Keratinocyte (primary cell): ENCODE data around the gene VEGFA. TPM values are rescaled to one million over a fixed set of nuclear protein-coding genes. Genes with fewer than 3 reads are reported as not detected.

Source experiments
- DNase-seq: peaks from one replicate; pipeline ENCODE4 v3.0.0-alpha.2; 2011; ENCODE audit warnings: low read depth, missing footprints, low spot score
- FAIRE-seq: peaks from 2 replicates; lab custom pipeline; 2011; peaks lifted over from hg19 to GRCh38; lab: Jason Lieb, UNC
- H2AFZ ChIP-seq: 2 replicates; pipeline ENCODE4 v1.6.0; 2012; ENCODE audit warnings: low read length, control low read depth, inconsistent platforms; ENCODE audit not compliant: control insufficient read depth
- H3K27ac ChIP-seq: 2 replicates; pipeline ENCODE4 v1.5.1; 2011; ENCODE audit warnings: low read length; ENCODE audit not compliant: control insufficient read depth, insufficient read depth
- H3K27me3 ChIP-seq: 3 replicates; pipeline ENCODE4 v1.6.0; 2011; ENCODE audit warnings: low read length; ENCODE audit not compliant: control insufficient read depth, insufficient read depth; ENCODE audit errors: extremely low read depth
- H3K36me3 ChIP-seq, 2 experiments: 2 replicates in 1 of 2; 3 replicates in 1 of 2; pipeline ENCODE4 v1.5.1; 2011; ENCODE audit warnings: low read length in 2 of 2, mild to moderate bottlenecking in 1 of 2; ENCODE audit not compliant: control insufficient read depth in 2 of 2, insufficient read depth in 2 of 2; ENCODE audit errors: extremely low read depth in 1 of 2
- H3K4me1 ChIP-seq: 3 replicates; pipeline ENCODE4 v1.5.1; 2011; ENCODE audit warnings: low read length; ENCODE audit not compliant: control insufficient read depth, insufficient read depth; ENCODE audit errors: extremely low read depth
- H3K4me2 ChIP-seq: 3 replicates; pipeline ENCODE4 v1.6.0; 2011; ENCODE audit warnings: low read depth, low read length; ENCODE audit not compliant: control insufficient read depth, insufficient read depth; ENCODE audit errors: extremely low read depth
- H3K4me3 ChIP-seq, 3 experiments: fragments of 200-600 bp in 1 of 3; sonication (generic) in 1 of 3; 2 replicates in 2 of 3; 3 replicates in 1 of 3; pipeline ENCODE4 v1.5.1; 2011 to 2016; ENCODE audit warnings: low read length in 3 of 3, mild to moderate bottlenecking in 3 of 3, control low read depth in 2 of 3, inconsistent platforms in 1 of 3, low read depth in 1 of 3, mixed read lengths in 1 of 3, mixed run types in 1 of 3, moderate library complexity in 1 of 3; ENCODE audit not compliant: control insufficient read depth in 2 of 3, insufficient read depth in 2 of 3; ENCODE audit errors: extremely low read depth in 1 of 3
- H3K79me2 ChIP-seq: 2 replicates; pipeline ENCODE4 v1.6.0; 2012; ENCODE audit warnings: low read length; ENCODE audit not compliant: control insufficient read depth, insufficient read depth
- H3K9ac ChIP-seq: 3 replicates; pipeline ENCODE4 v1.6.0; 2011; ENCODE audit warnings: low read length; ENCODE audit not compliant: control insufficient read depth, insufficient read depth; ENCODE audit errors: extremely low read depth
- H3K9me1 ChIP-seq: 3 replicates; pipeline ENCODE4 v1.6.0; 2011; ENCODE audit warnings: low read length; ENCODE audit not compliant: control insufficient read depth, insufficient read depth; ENCODE audit errors: extremely low read depth
- H3K9me3 ChIP-seq: 2 replicates; pipeline ENCODE4 v1.5.1; 2012; ENCODE audit warnings: low read depth, low read length; ENCODE audit not compliant: control insufficient read depth
- H4K20me1 ChIP-seq: 3 replicates; pipeline ENCODE4 v1.6.0; 2011; ENCODE audit warnings: low read length; ENCODE audit not compliant: control insufficient read depth, insufficient read depth; ENCODE audit errors: extremely low read depth
- CTCF ChIP-seq, 3 experiments: IDR thresholded peaks in 1 of 3; conservative IDR thresholded peaks in 1 of 3; optimal IDR thresholded peaks in 1 of 3; 2 replicates in 2 of 3; 3 replicates in 1 of 3; pipeline versions ENCODE3 to v1.5.1; 2011; ENCODE audit warnings: low read length in 3 of 3, mild to moderate bottlenecking in 3 of 3, moderate library complexity in 2 of 3, control low read depth in 1 of 3, inconsistent platforms in 1 of 3; ENCODE audit not compliant: insufficient read depth in 2 of 3; ENCODE audit errors: extremely low read depth in 1 of 3
- EZH2 ChIP-seq: IDR thresholded peaks from one replicate; pipeline ENCODE4 v1.6.1; 2012; ENCODE audit warnings: inconsistent platforms, mild to moderate bottlenecking, low read length, moderate library complexity
- dilution Hi-C: fragments of 300-500 bp; cut with MboI; formaldehyde crosslinking; loops from one replicate; pipeline ENCODE4 v1.7.0; 2020; ENCODE audit warnings: low sequenced_read_pairs; ENCODE audit not compliant: extremely low pct_ligation_motif_present
- polyA plus RNA-seq, 5 experiments: library from polyadenylated mRNA; depleted of rRNA in 3 of 5; stranded (reverse) in 3 of 5; stranded (forward) in 1 of 5; unstranded in 1 of 5; fragments of >200 nt; gene quantifications; 1 replicate in 1 of 5; 2 replicates in 3 of 5; 3 replicates in 1 of 5; pipeline versions ENCODE4 v1.2.1 to v1.2.3, GENCODE V29; 2011 to 2012; ENCODE audit warnings: missing spikeins in 2 of 5, low read depth in 1 of 5, low replicate concordance in 1 of 5

Gene VEGFA
- polyA plus RNA-seq, 1 donor (not counting 4 experiments of a cell fraction or from before 2014, with no cell fraction given), result 149 TPM

GRCh38 chr6:43821101-43821886, 51.3 kb downstream of the VEGFA start:
- dilution Hi-C loops, result no loop called here

GRCh38 chr6:43823390-43823789, 53.4 kb downstream of the VEGFA start:
- H3K36me3 ChIP-seq, result no peaks in the 10 kb centered on the region
- H3K9ac ChIP-seq, result no peak overlapping the region
- H4K20me1 ChIP-seq, result no peaks in the 10 kb centered on the region
- no peak overlapping the region for H3K4me3 ChIP-seq
- H3K9me3 ChIP-seq, result no peaks in the 10 kb centered on the region
- H3K27ac ChIP-seq, result no peak overlapping the region
- no peaks in the 10 kb centered on the region for H3K9me1 ChIP-seq
- H2AFZ ChIP-seq, result no peak overlapping the region
- DNase-seq (no peak), FAIRE-seq (no peak)
- TF ChIP-seq CTCF (optimal IDR thresholded peaks at IDR 0.05 in 1 of 3, IDR thresholded peaks at IDR 0.05 in 1 of 3, conservative IDR thresholded peaks at IDR 0.05 in 1 of 3; ENCODE audit: extremely low read depth in 1 of 3, insufficient read depth in 2 of 3, low read length in 3 of 3), result no peak
- no peak for TF ChIP-seq EZH2
- H3K4me1 ChIP-seq, result no peaks in the 10 kb centered on the region
- H3K79me2 ChIP-seq, result no peaks in the 10 kb centered on the region
- peaks cover 19% of the 10 kb centered on the region for H3K27me3 ChIP-seq
- H3K4me2 ChIP-seq, result no peak overlapping the region
- dilution Hi-C loops, result no loop called here

More at GRCh38 chr6:43821101-43821886, 51.3 kb downstream of the VEGFA start:
- FAIRE-seq (no peak), DNase-seq (no peak)
- TF ChIP-seq EZH2 (no peak), CTCF (optimal IDR thresholded peaks at IDR 0.05 in 1 of 3, IDR thresholded peaks at IDR 0.05 in 1 of 3, conservative IDR thresholded peaks at IDR 0.05 in 1 of 3; ENCODE audit: extremely low read depth in 1 of 3, insufficient read depth in 2 of 3, low read length in 3 of 3) (no peak)
- Histone ChIP-seq H3K9ac (no peak overlapping the region), H4K20me1 (no peaks in the 10 kb centered on the region), H3K4me3 (no peak overlapping the region), H2AFZ (no peak overlapping the region), H3K36me3 (no peaks in the 10 kb centered on the region), H3K9me1 (no peaks in the 10 kb centered on the region), H3K9me3 (no peaks in the 10 kb centered on the region), H3K4me1 (no peaks in the 10 kb centered on the region), H3K4me2 (no peak overlapping the region), H3K79me2 (no peaks in the 10 kb centered on the region), H3K27me3 (peaks cover 15% of the 10 kb centered on the region), H3K27ac (no peak overlapping the region)
